Measurements from ENCODE around the gene NRXN3.

NRXN3 gene

GRCh38 chr14:78298298-78298697 lies 128.1 kb downstream of the NRXN3 start:
- no peak for DNase-seq (ENCODE audit: extremely low spot score)
- POLR2A ChIA-PET, result no interaction called here
- TF ChIP-seq FOXA1 (IDR thresholded peaks at IDR 0.05) (no peak), FOXM1 (IDR thresholded peaks at IDR 0.05; ENCODE audit: borderline replicate concordance) (no peak), TARDBP (IDR thresholded peaks at IDR 0.05) (no peak), ARNT (IDR thresholded peaks at IDR 0.05) (no peak), L3MBTL2 (conservative IDR thresholded peaks at IDR 0.05) (no peak), SP1 (IDR thresholded peaks at IDR 0.05) (no peak), ELF4 (IDR thresholded peaks at IDR 0.05) (no peak), NFRKB (IDR thresholded peaks at IDR 0.05) (no peak)
- CTCF ChIA-PET, result interaction anchor here (0.8 kb wide), 1 partner anchor 8 kb away, joined by 4 read pairs; no protein-coding TSS in a partner anchor

DNA sequence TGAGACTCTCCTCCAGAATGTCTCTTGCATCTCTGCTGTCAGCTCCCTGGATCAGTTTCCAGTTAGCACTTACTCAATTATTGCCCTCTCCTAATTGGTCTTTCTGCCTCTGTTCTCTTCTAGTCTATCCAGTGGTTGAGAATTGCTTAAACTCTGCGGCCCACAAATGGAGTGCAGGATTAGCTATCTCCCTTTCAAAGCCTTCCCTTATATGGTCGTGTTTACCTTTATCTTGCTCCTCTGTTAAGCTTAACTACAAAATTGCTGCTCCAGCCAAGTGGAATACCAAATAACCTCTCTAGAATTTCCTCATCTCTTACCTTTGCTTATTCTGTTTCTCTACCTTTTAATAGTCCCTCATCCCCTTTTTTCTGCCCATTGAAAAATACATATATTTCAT lies 132.7 kb downstream of the NRXN3 start:
- POLR2A ChIA-PET, result no interaction called here

GRCh38 chr14:78307671-78308070 lies 137.5 kb downstream of the NRXN3 start:
- TF ChIP-seq TARDBP (IDR thresholded peaks at IDR 0.05) (no peak), SUZ12 (IDR thresholded peaks at IDR 0.05) (no peak), SP1 (IDR thresholded peaks at IDR 0.05) (no peak), L3MBTL2 (conservative IDR thresholded peaks at IDR 0.05) (no peak), NFRKB (IDR thresholded peaks at IDR 0.05) (no peak), FOXM1 (IDR thresholded peaks at IDR 0.05; ENCODE audit: borderline replicate concordance) (no peak), FOXK2 (IDR thresholded peaks at IDR 0.05) (no peak), ZNF384 (IDR thresholded peaks at IDR 0.05) (no peak), ARNT (IDR thresholded peaks at IDR 0.05) (no peak), FOXA1 (IDR thresholded peaks at IDR 0.05) (no peak), ELF4 (IDR thresholded peaks at IDR 0.05) (no peak), HDGF (IDR thresholded peaks at IDR 0.05; ENCODE audit: borderline replicate concordance) (no peak), LEF1 (IDR thresholded peaks at IDR 0.05; ENCODE audit: borderline replicate concordance) (no peak), BHLHE40 (IDR thresholded peaks at IDR 0.05; ENCODE audit: borderline replicate concordance) (no peak), CTBP1 (IDR thresholded peaks at IDR 0.05; ENCODE audit: borderline replicate concordance) (no peak)
- TF ChIP-seq, protein P1, sequence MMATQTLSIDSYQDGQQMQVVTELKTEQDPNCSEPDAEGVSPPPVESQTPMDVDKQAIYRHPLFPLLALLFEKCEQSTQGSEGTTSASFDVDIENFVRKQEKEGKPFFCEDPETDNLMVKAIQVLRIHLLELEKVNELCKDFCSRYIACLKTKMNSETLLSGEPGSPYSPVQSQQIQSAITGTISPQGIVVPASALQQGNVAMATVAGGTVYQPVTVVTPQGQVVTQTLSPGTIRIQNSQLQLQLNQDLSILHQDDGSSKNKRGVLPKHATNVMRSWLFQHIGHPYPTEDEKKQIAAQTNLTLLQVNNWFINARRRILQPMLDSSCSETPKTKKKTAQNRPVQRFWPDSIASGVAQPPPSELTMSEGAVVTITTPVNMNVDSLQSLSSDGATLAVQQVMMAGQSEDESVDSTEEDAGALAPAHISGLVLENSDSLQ (IDR thresholded peaks at IDR 0.05), result no peak
- DNase-seq (ENCODE audit: extremely low spot score), result no peak
- CTCF ChIA-PET, result no interaction called here
- POLR2A ChIA-PET, result no interaction called here

More for the DNA sequence above, 132.7 kb downstream of the NRXN3 start:
- CTCF ChIA-PET, result no interaction called here
- DNase-seq (ENCODE audit: extremely low spot score), result no peak
- no peak for TF ChIP-seq NFRKB (IDR thresholded peaks at IDR 0.05)
- TF ChIP-seq ZNF384 (IDR thresholded peaks at IDR 0.05), result no peak
- TF ChIP-seq, protein P1 (IDR thresholded peaks at IDR 0.05), result no peak
- TF ChIP-seq TARDBP (IDR thresholded peaks at IDR 0.05), result no peak
- TF ChIP-seq FOXA1 (IDR thresholded peaks at IDR 0.05), result no peak
- no peak for TF ChIP-seq SP1 (IDR thresholded peaks at IDR 0.05)
- no peak for TF ChIP-seq ARNT (IDR thresholded peaks at IDR 0.05)
- TF ChIP-seq HDGF (IDR thresholded peaks at IDR 0.05; ENCODE audit: borderline replicate concordance), result no peak
- no peak for TF ChIP-seq L3MBTL2 (conservative IDR thresholded peaks at IDR 0.05)
- TF ChIP-seq BHLHE40 (IDR thresholded peaks at IDR 0.05; ENCODE audit: borderline replicate concordance), result no peak
- TF ChIP-seq FOXM1 (IDR thresholded peaks at IDR 0.05; ENCODE audit: borderline replicate concordance), result no peak
- TF ChIP-seq FOXK2 (IDR thresholded peaks at IDR 0.05), result no peak
- no peak for TF ChIP-seq ELF4 (IDR thresholded peaks at IDR 0.05)
- no peak for TF ChIP-seq LEF1 (IDR thresholded peaks at IDR 0.05; ENCODE audit: borderline replicate concordance)
- TF ChIP-seq SUZ12 (IDR thresholded peaks at IDR 0.05), result no peak
- no peak for TF ChIP-seq CTBP1 (IDR thresholded peaks at IDR 0.05; ENCODE audit: borderline replicate concordance)

- ChIA-PET CTCF (no interaction called here), POLR2A (no interaction called here)
- no peak for DNase-seq (ENCODE audit: extremely low spot score)
- TF ChIP-seq LEF1 (IDR thresholded peaks at IDR 0.05; ENCODE audit: borderline replicate concordance) (no peak), CTBP1 (IDR thresholded peaks at IDR 0.05; ENCODE audit: borderline replicate concordance) (no peak), ELF4 (IDR thresholded peaks at IDR 0.05) (no peak), FOXM1 (IDR thresholded peaks at IDR 0.05; ENCODE audit: borderline replicate concordance) (no peak), FOXK2 (IDR thresholded peaks at IDR 0.05) (no peak), ARNT (IDR thresholded peaks at IDR 0.05) (no peak), TARDBP (IDR thresholded peaks at IDR 0.05) (no peak), NFRKB (IDR thresholded peaks at IDR 0.05) (no peak), BHLHE40 (IDR thresholded peaks at IDR 0.05; ENCODE audit: borderline replicate concordance) (no peak), SP1 (IDR thresholded peaks at IDR 0.05) (no peak)
These were observed 137.9 kb downstream of the NRXN3 start for GRCh38 chr14:78308079-78308478.

GRCh38 chr14:78310272-78310671 lies 140.1 kb downstream of the NRXN3 start:
- ChIA-PET CTCF (no interaction called here), POLR2A (no interaction called here)

GRCh38 chr14:78313499-78313898 lies 143.3 kb downstream of the NRXN3 start:
- ChIA-PET POLR2A (no interaction called here), CTCF (no interaction called here)
- TF ChIP-seq L3MBTL2 (conservative IDR thresholded peaks at IDR 0.05), result no peak
- TF ChIP-seq CTBP1 (IDR thresholded peaks at IDR 0.05; ENCODE audit: borderline replicate concordance), result no peak
- no peak for TF ChIP-seq ARNT (IDR thresholded peaks at IDR 0.05)
- DNase-seq (ENCODE audit: extremely low spot score), result no peak

More at GRCh38 chr14:78310272-78310671, 140.1 kb downstream of the NRXN3 start:
- TF ChIP-seq ELF4 (IDR thresholded peaks at IDR 0.05) (no peak), LEF1 (IDR thresholded peaks at IDR 0.05; ENCODE audit: borderline replicate concordance) (no peak), NFRKB (IDR thresholded peaks at IDR 0.05) (no peak), TARDBP (IDR thresholded peaks at IDR 0.05) (no peak), FOXK2 (IDR thresholded peaks at IDR 0.05) (no peak), FOXM1 (IDR thresholded peaks at IDR 0.05; ENCODE audit: borderline replicate concordance) (no peak), SUZ12 (IDR thresholded peaks at IDR 0.05) (no peak), BHLHE40 (IDR thresholded peaks at IDR 0.05; ENCODE audit: borderline replicate concordance) (no peak), FOXA1 (IDR thresholded peaks at IDR 0.05) (no peak), SP1 (IDR thresholded peaks at IDR 0.05) (no peak), HDGF (IDR thresholded peaks at IDR 0.05; ENCODE audit: borderline replicate concordance) (no peak)
- TF ChIP-seq, protein P1 (IDR thresholded peaks at IDR 0.05), result no peak
- no peak for DNase-seq (ENCODE audit: extremely low spot score)

Measured in HEK293T (cell line).